Heart left ventricle (tissue), 13 donors: ENCODE measurements around the gene STEAP1.

Source experiments
- CTCF ChIP-seq, 12 donors: fragments of 200-600 bp; sonication (generic) in 4 of 12; IDR thresholded peaks; one replicate each; pipeline versions ENCODE4 v1.5.0 to v1.8.0; 2018 to 2022; ENCODE audit warnings: antibody characterized with exemption in 12 of 12, mild to moderate bottlenecking in 5 of 12
- POLR2A ChIP-seq, 2 donors: fragments of 450-650 bp; IDR thresholded peaks; one replicate each; pipeline ENCODE4 v1.6.1; 2017; ENCODE audit warnings: antibody characterized with exemption in 2 of 2, mild to moderate bottlenecking in 2 of 2, moderate library complexity in 2 of 2
- donor health status: ischemic (EF 13 %, LVEDD 7.1; RV severe dilation, severe dysfunction).
- donor health status: DM: no; HTN: yes; CAD: no.
- donor health status: DM: no; HTN: no; CAD: no.
- donor health status: ischemic (EF 25% LVEDD 6.9; RV normal size, moderate dysfunction).
- donor health status: ischemic (EF 25% LVEDD 5.7; RV mildly dilated, moderate dysfunction).
- donor health status: ischemic (EF 35%, LVEDD 5.7; RV mildly dilated, moderate dysfunction).
- donor health status: nonischemic (EF 11% LVEDD 7.7; RV severe dilation, severe dysfunction).
- donor health status: DM: yes; HTN: yes; CAD: no.
- donor health status: PGD.
- donor health status: ischemic (EF 29% LVEDD 5.4; RV normal size, mild dysfunction).
- donor health status: nonischemic (EF 23%, LVEDD 6.1; RV moderate dilation, normal function).

- no peak for TF ChIP-seq CTCF (IDR thresholded peaks at IDR 0.05)
- TF ChIP-seq POLR2A (IDR thresholded peaks at IDR 0.05), result no peak
Measured at GRCh38 chr7:90209776-90210175, 55.5 kb downstream of the STEAP1 start.
